ENCODE data around the gene CKLF. TPM values are rescaled to one million over a fixed set of nuclear protein-coding genes. Genes with fewer than 3 reads are reported as not detected.

CKLF gene
- polyA plus RNA-seq, 3 donors = 285 to 430 (median 374) TPM

GRCh38 chr16:66538910-66539309 lies 13.5 kb upstream of the CKLF start:
- Histone ChIP-seq H3K27me3 (ENCODE audit: control insufficient read depth in 2 of 2, insufficient read depth in 2 of 2, low read length in 2 of 2) (no peaks in the 10 kb centered on the region), H3K4me2 (replicated peaks; ENCODE audit: extremely low read depth, low read length, poor library complexity, severe bottlenecking) (no peak overlapping the region), H3K9ac (ENCODE audit: insufficient read depth, low read length, poor library complexity, severe bottlenecking) (no peak overlapping the region), H3K36me3 (replicated peaks in 1 of 2; ENCODE audit: control insufficient read depth in 1 of 2, insufficient read depth in 2 of 2, low read length in 2 of 2) (peaks cover 51 to 87% of the 10 kb centered on the region in 2 donors), H3K4me3 (replicated peaks in 1 of 3; ENCODE audit: low read depth in 2 of 3, low read length in 3 of 3) (no peak overlapping the region), H3K4me1 (ENCODE audit: control insufficient read depth in 1 of 2, insufficient read depth in 2 of 2, low read length in 2 of 2) (peaks cover 9 to 12% of the 10 kb centered on the region in 2 donors), H3K79me2 (ENCODE audit: insufficient read depth, low read length) (peaks cover 4% of the 10 kb centered on the region), H3K27ac (ENCODE audit: low read depth in 1 of 2, low read length in 2 of 2) (no peak overlapping the region), H3K9me3 (replicated peaks in 1 of 2; ENCODE audit: control insufficient read depth in 1 of 2, insufficient read depth in 1 of 2, low read length in 2 of 2) (no peaks in the 10 kb centered on the region), H2AFZ (ENCODE audit: insufficient read depth, low read depth, low read length, poor library complexity, severe bottlenecking) (no peak overlapping the region), H4K20me1 (ENCODE audit: insufficient read depth, low read length) (no peaks in the 10 kb centered on the region)
- no CpG with 5 or more reads among the region's 5 CpGs for WGBS (ENCODE audit: insufficient coverage)
- Mint-ChIP-seq H3K36me3 (peaks cover 80 to 90% of the 10 kb centered on the region in 2 donors), H3K4me3 (no peak overlapping the region), H3K27me3 (ENCODE audit: low read depth in 3 of 3) (peaks cover 0 to 2% (median 0%) of the 10 kb centered on the region in 3 donors), H3K4me1 (peaks cover 26% of the 10 kb centered on the region), H3K27ac (peak overlapping the region in 2 of 7 donors; percentile 54 to 62), H3K9me3 (no peaks in the 10 kb centered on the region)
- intact Hi-C loops (cut with micrococcal nuclease) = no loop called here
- TF ChIP-seq, protein P1, sequence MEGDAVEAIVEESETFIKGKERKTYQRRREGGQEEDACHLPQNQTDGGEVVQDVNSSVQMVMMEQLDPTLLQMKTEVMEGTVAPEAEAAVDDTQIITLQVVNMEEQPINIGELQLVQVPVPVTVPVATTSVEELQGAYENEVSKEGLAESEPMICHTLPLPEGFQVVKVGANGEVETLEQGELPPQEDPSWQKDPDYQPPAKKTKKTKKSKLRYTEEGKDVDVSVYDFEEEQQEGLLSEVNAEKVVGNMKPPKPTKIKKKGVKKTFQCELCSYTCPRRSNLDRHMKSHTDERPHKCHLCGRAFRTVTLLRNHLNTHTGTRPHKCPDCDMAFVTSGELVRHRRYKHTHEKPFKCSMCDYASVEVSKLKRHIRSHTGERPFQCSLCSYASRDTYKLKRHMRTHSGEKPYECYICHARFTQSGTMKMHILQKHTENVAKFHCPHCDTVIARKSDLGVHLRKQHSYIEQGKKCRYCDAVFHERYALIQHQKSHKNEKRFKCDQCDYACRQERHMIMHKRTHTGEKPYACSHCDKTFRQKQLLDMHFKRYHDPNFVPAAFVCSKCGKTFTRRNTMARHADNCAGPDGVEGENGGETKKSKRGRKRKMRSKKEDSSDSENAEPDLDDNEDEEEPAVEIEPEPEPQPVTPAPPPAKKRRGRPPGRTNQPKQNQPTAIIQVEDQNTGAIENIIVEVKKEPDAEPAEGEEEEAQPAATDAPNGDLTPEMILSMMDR (IDR thresholded peaks at IDR 0.05) = no peak
- no peak for DNase-seq

- no peak overlapping the region for H3K4me2 ChIP-seq (replicated peaks; ENCODE audit: extremely low read depth, low read length, poor library complexity, severe bottlenecking)
- 15% methylated on average over 2 of the region's 3 CpGs for WGBS (ENCODE audit: insufficient coverage)
- no peak overlapping the region for H2AFZ ChIP-seq (ENCODE audit: insufficient read depth, low read depth, low read length, poor library complexity, severe bottlenecking)
- no peak for DNase-seq
- peaks cover 32% of the 10 kb centered on the region for H3K4me1 Mint-ChIP-seq
- H3K36me3 Mint-ChIP-seq = peaks cover 76 to 83% of the 10 kb centered on the region in 2 donors
- peaks cover 47 to 77% of the 10 kb centered on the region in 2 donors for H3K36me3 ChIP-seq (replicated peaks in 1 of 2; ENCODE audit: control insufficient read depth in 1 of 2, insufficient read depth in 2 of 2, low read length in 2 of 2)
- no peak overlapping the region for H3K9ac ChIP-seq (ENCODE audit: insufficient read depth, low read length, poor library complexity, severe bottlenecking)
- H3K27ac ChIP-seq (ENCODE audit: low read depth in 1 of 2, low read length in 2 of 2) = no peak overlapping the region
- peaks cover 19 to 21% of the 10 kb centered on the region in 2 donors for H3K4me1 ChIP-seq (ENCODE audit: control insufficient read depth in 1 of 2, insufficient read depth in 2 of 2, low read length in 2 of 2)
- H3K4me3 ChIP-seq (replicated peaks in 1 of 3; ENCODE audit: low read depth in 2 of 3, low read length in 3 of 3) = no peak overlapping the region
- peak overlapping the region in 4 of 7 donors; percentile 50 to 80 (median 62) for H3K27ac Mint-ChIP-seq
- no peak overlapping the region for H3K4me3 Mint-ChIP-seq
- no peaks in the 10 kb centered on the region for H3K27me3 ChIP-seq (ENCODE audit: control insufficient read depth in 2 of 2, insufficient read depth in 2 of 2, low read length in 2 of 2)
- no peaks in the 10 kb centered on the region for H3K9me3 Mint-ChIP-seq
- H3K27me3 Mint-ChIP-seq (ENCODE audit: low read depth in 3 of 3) = peaks cover 0 to 2% (median 0%) of the 10 kb centered on the region in 3 donors
- no peaks in the 10 kb centered on the region for H3K9me3 ChIP-seq (replicated peaks in 1 of 2; ENCODE audit: control insufficient read depth in 1 of 2, insufficient read depth in 1 of 2, low read length in 2 of 2)
- H3K79me2 ChIP-seq (ENCODE audit: insufficient read depth, low read length) = peaks cover 4% of the 10 kb centered on the region
- no peaks in the 10 kb centered on the region for H4K20me1 ChIP-seq (ENCODE audit: insufficient read depth, low read length)
- TF ChIP-seq, protein P1 (IDR thresholded peaks at IDR 0.05) = no peak
- intact Hi-C loops (cut with micrococcal nuclease) = no loop called here
These were observed 12.5 kb upstream of the CKLF start for GRCh38 chr16:66539623-66540469.

Data from CD14-positive monocyte (primary cell).